ENCODE data around the gene NPAS2. TPM values are rescaled to one million over a fixed set of nuclear protein-coding genes. Genes with fewer than 3 reads are reported as not detected.

The NPAS2 gene
- total and polyA plus RNA-seq, 7 donors: 8.5 to 56.2 (median 17.3) TPM

- WGBS, 3 donors: 78 to 82% (median 79%) methylated on average over 10 of the region's 10 CpGs
- no peak for ATAC-seq
- intact Hi-C loops (cut with DNase I): no loop called here
These were observed 28.5 kb upstream of the NPAS2 start for GRCh38 chr2:100791294-100791935.

GRCh38 chr2:100791936-100792308 is 28.0 kb upstream of the NPAS2 start:
- Histone ChIP-seq H3K4me3 (no peak overlapping the region), H3K27ac (no peak overlapping the region), H3K36me3 (ENCODE audit: insufficient read depth in 1 of 2, low read depth in 1 of 2) (no peaks in the 10 kb centered on the region), H3K9me3 (no peaks in the 10 kb centered on the region), H3K27me3 (ENCODE audit: insufficient read depth in 3 of 3, low read length in 2 of 3) (no peaks in the 10 kb centered on the region), H3K4me1 (no peaks in the 10 kb centered on the region)
- DNase-seq: no peak
- 86 to 92% (median 89%) methylated on average over 7 of the region's 7 CpGs for WGBS, 3 donors
- TF ChIP-seq CTCF (IDR thresholded peaks at IDR 0.05): no peak
- ATAC-seq: no peak
- intact Hi-C loops (cut with DNase I): no loop called here

More at GRCh38 chr2:100791294-100791935, 28.5 kb upstream of the NPAS2 start:
- no peak overlapping the region for H3K4me3 ChIP-seq
- H3K27ac ChIP-seq: no peak overlapping the region
- no peak for TF ChIP-seq CTCF (IDR thresholded peaks at IDR 0.05)
- no peaks in the 10 kb centered on the region for H3K27me3 ChIP-seq (ENCODE audit: insufficient read depth in 3 of 3, low read length in 2 of 3)
- no peaks in the 10 kb centered on the region for H3K4me1 ChIP-seq
- H3K36me3 ChIP-seq (ENCODE audit: insufficient read depth in 1 of 2, low read depth in 1 of 2): no peaks in the 10 kb centered on the region
- DNase-seq: no peak
- no peaks in the 10 kb centered on the region for H3K9me3 ChIP-seq

- ATAC-seq: no peak
- 82 to 91% (median 90%) methylated on average over 8 of the region's 8 CpGs for WGBS, 3 donors
- Histone ChIP-seq H3K36me3 (ENCODE audit: insufficient read depth in 1 of 2, low read depth in 1 of 2) (no peaks in the 10 kb centered on the region), H3K9me3 (no peaks in the 10 kb centered on the region), H3K4me1 (no peaks in the 10 kb centered on the region), H3K27ac (no peak overlapping the region), H3K27me3 (ENCODE audit: insufficient read depth in 3 of 3, low read length in 2 of 3) (no peaks in the 10 kb centered on the region), H3K4me3 (no peak overlapping the region)
- TF ChIP-seq CTCF (IDR thresholded peaks at IDR 0.05): no peak
- intact Hi-C loops (cut with DNase I): no loop called here
- DNase-seq: no peak
These were observed 26.7 kb upstream of the NPAS2 start for GRCh38 chr2:100793220-100793619.

GRCh38 chr2:100793982-100794381 is 26.0 kb upstream of the NPAS2 start:
- Histone ChIP-seq H3K4me3 (no peak overlapping the region), H3K9me3 (no peaks in the 10 kb centered on the region), H3K4me1 (no peaks in the 10 kb centered on the region), H3K36me3 (ENCODE audit: insufficient read depth in 1 of 2, low read depth in 1 of 2) (no peaks in the 10 kb centered on the region), H3K27ac (no peak overlapping the region), H3K27me3 (ENCODE audit: insufficient read depth in 3 of 3, low read length in 2 of 3) (no peaks in the 10 kb centered on the region)
- WGBS, 3 donors: 72 to 76% (median 74%) methylated on average over 9 of the region's 9 CpGs
- DNase-seq (no peak), ATAC-seq (no peak)
- no peak for TF ChIP-seq CTCF (IDR thresholded peaks at IDR 0.05)
- intact Hi-C loops (cut with DNase I): no loop called here

- Histone ChIP-seq H3K27me3 (ENCODE audit: insufficient read depth in 3 of 3, low read length in 2 of 3) (no peaks in the 10 kb centered on the region), H3K27ac (no peak overlapping the region), H3K36me3 (ENCODE audit: insufficient read depth in 1 of 2, low read depth in 1 of 2) (no peaks in the 10 kb centered on the region), H3K4me1 (no peaks in the 10 kb centered on the region), H3K9me3 (no peaks in the 10 kb centered on the region), H3K4me3 (no peak overlapping the region)
- 78 to 93% (median 86%) methylated on average over 5 of the region's 5 CpGs for WGBS, 3 donors
- no peak for TF ChIP-seq CTCF (IDR thresholded peaks at IDR 0.05)
- DNase-seq (no peak), ATAC-seq (no peak)
- intact Hi-C loops (cut with DNase I): no loop called here
These were observed 23.3 kb upstream of the NPAS2 start for GRCh38 chr2:100796499-100797100.
